GM12865 (cell line): ENCODE data around the gene PC.

Experiments
- DNase-seq: peaks from one replicate; pipeline ENCODE4 v3.0.0; 2010; ENCODE audit warnings: low read depth
- H3K4me3 ChIP-seq: 2 replicates; pipeline ENCODE4 v1.5.1; 2011; ENCODE audit warnings: mild to moderate bottlenecking, low read depth, low read length, control low read depth
- CTCF ChIP-seq: IDR thresholded peaks from 2 replicates; pipeline ENCODE4 v1.5.1; 2011; ENCODE audit warnings: low read length, control low read depth, low read depth, inconsistent platforms; ENCODE audit not compliant: insufficient read depth; ENCODE audit errors: missing control alignments

The PC gene

GRCh38 chr11:66855574-66856495 lies 102.3 kb downstream of the PC start:
- no peak for TF ChIP-seq CTCF
- H3K4me3 ChIP-seq: peak overlapping the region; percentile 87
- peak; percentile 92 for DNase-seq

- DNase-seq: no peak
- TF ChIP-seq CTCF: no peak
- H3K4me3 ChIP-seq: no peak overlapping the region
Observed at GRCh38 chr11:66854729-66855211, 103.4 kb downstream of the PC start.

GRCh38 chr11:66854231-66854661 lies 103.9 kb downstream of the PC start:
- no peak overlapping the region for H3K4me3 ChIP-seq
- DNase-seq: no peak
- no peak for TF ChIP-seq CTCF

GRCh38 chr11:66853242-66854229 lies 104.6 kb downstream of the PC start:
- no peak overlapping the region for H3K4me3 ChIP-seq
- no peak for DNase-seq
- no peak for TF ChIP-seq CTCF

- no peak for TF ChIP-seq CTCF
- H3K4me3 ChIP-seq: no peak overlapping the region
- no peak for DNase-seq
Observed at GRCh38 chr11:66852466-66853241, 105.5 kb downstream of the PC start.
